ENCODE measurements around the gene CLDN19. TPM values are rescaled to one million over a fixed set of nuclear protein-coding genes. Genes with fewer than 3 reads are reported as not detected.

CLDN19 gene
- total RNA-seq, 1 donor from 2014 or later = not detected

DNA sequence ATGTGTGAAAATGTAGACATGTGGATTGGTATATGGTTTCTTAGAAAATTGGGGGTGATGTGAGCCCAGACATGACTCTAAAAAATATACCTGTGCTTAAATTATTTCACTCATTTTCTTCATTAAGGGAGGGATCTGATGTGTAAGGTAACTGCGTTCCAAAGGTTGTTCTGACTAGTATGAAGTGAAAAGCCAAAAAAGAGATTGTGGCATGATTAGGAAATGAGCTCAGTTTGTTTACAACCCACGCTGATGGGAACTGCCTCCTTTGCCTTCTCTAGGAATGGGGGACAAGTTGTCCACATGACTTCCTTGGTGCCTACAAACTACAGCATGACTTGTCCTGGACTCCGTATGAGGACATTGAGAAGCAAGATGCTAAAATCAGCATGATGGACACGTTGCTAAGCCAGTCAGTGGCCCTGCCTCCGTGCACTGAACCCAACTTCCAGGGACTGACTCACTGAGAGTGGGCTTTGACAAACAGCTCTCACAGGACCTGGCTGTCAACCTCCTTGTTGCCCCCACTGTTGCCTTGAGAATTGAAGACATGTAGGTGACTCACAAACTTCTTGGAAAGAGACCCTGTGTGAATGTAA, 35.0 kb upstream of the CLDN19 start:
- Histone ChIP-seq H3K27me3 (ENCODE audit: low read depth) (no peaks in the 10 kb centered on the region), H3K27ac (replicated peaks) (no peak overlapping the region), H3K4me1 (peaks cover 22% of the 10 kb centered on the region), H3K36me3 (peaks cover 55% of the 10 kb centered on the region), H3K4me3 (no peak overlapping the region), H3K9me3 (replicated peaks) (no peaks in the 10 kb centered on the region)
- no peak for DNase-seq
- intact Hi-C loops (cut with micrococcal nuclease) = no loop called here
- TF ChIP-seq, protein P1, sequence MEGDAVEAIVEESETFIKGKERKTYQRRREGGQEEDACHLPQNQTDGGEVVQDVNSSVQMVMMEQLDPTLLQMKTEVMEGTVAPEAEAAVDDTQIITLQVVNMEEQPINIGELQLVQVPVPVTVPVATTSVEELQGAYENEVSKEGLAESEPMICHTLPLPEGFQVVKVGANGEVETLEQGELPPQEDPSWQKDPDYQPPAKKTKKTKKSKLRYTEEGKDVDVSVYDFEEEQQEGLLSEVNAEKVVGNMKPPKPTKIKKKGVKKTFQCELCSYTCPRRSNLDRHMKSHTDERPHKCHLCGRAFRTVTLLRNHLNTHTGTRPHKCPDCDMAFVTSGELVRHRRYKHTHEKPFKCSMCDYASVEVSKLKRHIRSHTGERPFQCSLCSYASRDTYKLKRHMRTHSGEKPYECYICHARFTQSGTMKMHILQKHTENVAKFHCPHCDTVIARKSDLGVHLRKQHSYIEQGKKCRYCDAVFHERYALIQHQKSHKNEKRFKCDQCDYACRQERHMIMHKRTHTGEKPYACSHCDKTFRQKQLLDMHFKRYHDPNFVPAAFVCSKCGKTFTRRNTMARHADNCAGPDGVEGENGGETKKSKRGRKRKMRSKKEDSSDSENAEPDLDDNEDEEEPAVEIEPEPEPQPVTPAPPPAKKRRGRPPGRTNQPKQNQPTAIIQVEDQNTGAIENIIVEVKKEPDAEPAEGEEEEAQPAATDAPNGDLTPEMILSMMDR (IDR thresholded peaks at IDR 0.05; ENCODE audit: borderline replicate concordance) = no peak

- no peak for DNase-seq
- TF ChIP-seq, protein P1 (IDR thresholded peaks at IDR 0.05; ENCODE audit: borderline replicate concordance) = no peak
- intact Hi-C loops (cut with micrococcal nuclease) = no loop called here
- no peak overlapping the region for H3K27ac ChIP-seq (replicated peaks)
- H3K4me3 ChIP-seq = no peak overlapping the region
- peaks cover 45% of the 10 kb centered on the region for H3K36me3 ChIP-seq
- no peaks in the 10 kb centered on the region for H3K9me3 ChIP-seq (replicated peaks)
- H3K27me3 ChIP-seq (ENCODE audit: low read depth) = no peaks in the 10 kb centered on the region
- peaks cover 38% of the 10 kb centered on the region for H3K4me1 ChIP-seq
Measured at GRCh38 chr1:42773420-42773819, 33.4 kb upstream of the CLDN19 start.

DNA sequence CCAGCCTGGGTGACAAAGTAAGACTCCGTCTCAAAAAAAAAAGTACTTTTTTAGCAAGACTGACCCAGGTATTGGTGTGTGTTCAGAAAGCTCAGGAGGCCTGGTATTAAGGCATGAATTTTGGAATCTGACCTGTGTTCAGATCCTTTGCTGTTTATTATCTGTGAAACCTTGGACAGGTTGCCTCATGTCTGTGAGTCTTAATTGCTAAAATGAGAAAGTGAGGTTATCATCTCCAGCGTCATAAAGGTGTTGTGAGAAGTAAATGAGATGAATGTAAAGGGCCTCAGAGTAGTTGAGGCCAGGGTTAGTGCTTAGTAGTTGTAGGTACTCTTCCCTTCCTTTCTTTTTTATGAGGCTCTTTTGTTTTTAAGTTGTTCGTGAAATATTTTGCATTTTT, 29.8 kb upstream of the CLDN19 start:
- Histone ChIP-seq H3K36me3 (peaks cover 14% of the 10 kb centered on the region), H3K4me3 (no peak overlapping the region), H3K27ac (replicated peaks) (no peak overlapping the region), H3K9me3 (replicated peaks) (no peaks in the 10 kb centered on the region), H3K27me3 (ENCODE audit: low read depth) (no peaks in the 10 kb centered on the region), H3K4me1 (peaks cover 70% of the 10 kb centered on the region)
- DNase-seq = no peak
- intact Hi-C loops (cut with micrococcal nuclease) = loop anchor here (5.0 kb wide), 1 partner anchor 77 kb away; the partner anchor contains the start of gene ZNF691
- TF ChIP-seq, protein P1 (IDR thresholded peaks at IDR 0.05; ENCODE audit: borderline replicate concordance) = no peak

GRCh38 chr1:42768172-42768571, 28.1 kb upstream of the CLDN19 start:
- H3K4me1 ChIP-seq = peaks cover 82% of the 10 kb centered on the region
- DNase-seq = no peak
- no peaks in the 10 kb centered on the region for H3K36me3 ChIP-seq
- peak overlapping the region; percentile 87 for H3K4me3 ChIP-seq
- TF ChIP-seq, protein P1 (IDR thresholded peaks at IDR 0.05; ENCODE audit: borderline replicate concordance) = no peak
- no peak overlapping the region for H3K27ac ChIP-seq (replicated peaks)
- intact Hi-C loops (cut with micrococcal nuclease) = loop anchor here (5.0 kb wide), 1 partner anchor 79 kb away; the partner anchor contains the start of gene ZNF691
- H3K27me3 ChIP-seq (ENCODE audit: low read depth) = no peaks in the 10 kb centered on the region
- H3K9me3 ChIP-seq (replicated peaks) = no peaks in the 10 kb centered on the region

DNA sequence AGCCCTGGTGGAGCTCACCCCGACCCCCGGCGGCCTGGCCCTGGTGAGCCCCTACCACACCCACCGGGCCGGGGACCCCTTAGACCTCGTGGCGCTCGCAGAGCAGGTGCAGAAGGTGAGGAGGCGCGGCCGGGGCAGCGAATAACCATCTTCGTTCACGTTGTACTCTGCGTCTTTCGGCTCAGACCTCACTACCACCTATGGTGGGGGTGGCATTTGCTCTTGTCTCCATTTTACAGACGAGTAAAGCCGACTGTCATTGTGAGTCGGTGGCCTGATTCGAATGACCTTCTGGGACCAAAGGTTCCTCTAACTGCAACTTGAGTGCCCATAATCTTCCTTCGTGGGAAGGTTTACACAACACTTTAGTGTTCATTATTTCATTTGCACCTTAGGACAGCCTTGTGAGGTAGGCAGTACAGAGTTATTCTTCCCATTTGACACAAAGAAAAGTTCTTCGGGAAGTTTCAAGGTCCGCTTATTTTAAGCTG, 27.5 kb upstream of the CLDN19 start:
- H3K4me1 ChIP-seq = peaks cover 81% of the 10 kb centered on the region

More for the DNA sequence above, 27.5 kb upstream of the CLDN19 start:
- no peaks in the 10 kb centered on the region for H3K27me3 ChIP-seq (ENCODE audit: low read depth)
- H3K4me3 ChIP-seq = peak overlapping the region; percentile 87
- no peaks in the 10 kb centered on the region for H3K36me3 ChIP-seq
- intact Hi-C loops (cut with micrococcal nuclease) = loop anchor here (5.0 kb wide), 1 partner anchor 80 kb away; the partner anchor contains the start of gene ZNF691
- TF ChIP-seq, protein P1 (IDR thresholded peaks at IDR 0.05; ENCODE audit: borderline replicate concordance) = no peak
- H3K27ac ChIP-seq (replicated peaks) = peak overlapping the region; percentile 93
- DNase-seq = no peak
- no peaks in the 10 kb centered on the region for H3K9me3 ChIP-seq (replicated peaks)

Measured in left ventricle myocardium inferior (tissue), 1 donor.